H1 (cell line): ENCODE results near the gene RBM4B. TPM values are rescaled to one million over a fixed set of nuclear protein-coding genes. Genes with fewer than 3 reads are reported as not detected.

Source experiments
- SIX5 ChIP-seq: IDR thresholded peaks from 2 replicates; pipeline ENCODE4 v1.6.1; 2011; ENCODE audit warnings: mild to moderate bottlenecking, low read depth, low read length
- SRF ChIP-seq: IDR thresholded peaks from 2 replicates; pipeline ENCODE4 v1.6.1; 2011; ENCODE audit warnings: mild to moderate bottlenecking, low read depth, low read length, moderate library complexity
- polyA plus RNA-seq, 7 experiments: library from polyadenylated mRNA; depleted of rRNA in 3 of 7; stranded (reverse) in 5 of 7; unstranded in 2 of 7; fragments of >200 nt in 5 of 7; fragments of 200-250 nt in 2 of 7; gene quantifications; 1 replicate in 5 of 7; 2 replicates in 1 of 7; 4 replicates in 1 of 7; pipeline versions ENCODE4 v1.2.1 to v1.2.3, GENCODE V29; 2011 to 2013; ENCODE audit warnings: missing spikeins in 2 of 7, mixed read lengths in 2 of 7
- total RNA-seq: library from RNA; stranded (reverse); fragmentation: NEBNext Ultra II Directional; extraction: Animal tissue kit (Norgen Biotek cat#: 25700); gene quantifications from 2 replicates; pipeline ENCODE4 v1.2.1, GENCODE V29; 2021

Gene RBM4B
- total and polyA plus RNA-seq, 2 of the 8 experiments (the other 6 are each of a cell fraction or from before 2014, with no cell fraction given), result 27.5 to 30.5 TPM

- TF ChIP-seq SRF (no peak), SIX5 (no peak)
Measured at GRCh38 chr11:66632952-66633351, 44.7 kb downstream of the RBM4B start (continued).
